ENCODE measurements around the gene MYBPC2.

- TF ChIP-seq CTCF (IDR thresholded peaks at IDR 0.05; ENCODE audit: insufficient read depth, low read depth, low read length) (no peak), EZH2 (IDR thresholded peaks at IDR 0.05; ENCODE audit: insufficient read depth, low read length) (no peak)
Observed at GRCh38 chr19:50415661-50416033, 17.0 kb upstream of the MYBPC2 start.
